Stimulated activated CD4-positive, alpha-beta T cell treated with anti-CD3 and anti-CD28 coated beads, Interleukin-2, amount 100 ng/mL, for 4 hours (primary cell): ENCODE measurements around the gene SVOPL.

Experiments used
- DNase-seq: peaks from one replicate; pipeline ENCODE4 v3.0.0-alpha.2; 2020; ENCODE audit warnings: low read depth

The SVOPL gene

GRCh38 chr7:138607216-138608126 is 93.7 kb downstream of the SVOPL start:
- no peak for DNase-seq

GRCh38 chr7:138606236-138606635 is 94.9 kb downstream of the SVOPL start:
- no peak for DNase-seq

GRCh38 chr7:138603549-138604318 is 97.4 kb downstream of the SVOPL start:
- DNase-seq: no peak

- DNase-seq: no peak
These were observed 98.7 kb downstream of the SVOPL start for GRCh38 chr7:138602451-138602850.

- no peak for DNase-seq
These were observed 105.7 kb downstream of the SVOPL start for GRCh38 chr7:138595454-138595853.

- no peak for DNase-seq
These were observed 111.0 kb downstream of the SVOPL start for GRCh38 chr7:138590154-138590553.

GRCh38 chr7:138588986-138589385 is 112.2 kb downstream of the SVOPL start:
- DNase-seq: no peak

GRCh38 chr7:138587485-138587884 is 113.7 kb downstream of the SVOPL start:
- no peak for DNase-seq

GRCh38 chr7:138585283-138585993 is 115.7 kb downstream of the SVOPL start:
- DNase-seq: no peak

- no peak for DNase-seq
These were observed 116.5 kb downstream of the SVOPL start for GRCh38 chr7:138584696-138585095.

- no peak for DNase-seq
These were observed 116.9 kb downstream of the SVOPL start for GRCh38 chr7:138584283-138584682.

- no peak for DNase-seq
These were observed 120.1 kb downstream of the SVOPL start for GRCh38 chr7:138581065-138581464.

GRCh38 chr7:138579671-138580070 is 121.5 kb downstream of the SVOPL start:
- DNase-seq: no peak

- DNase-seq: no peak
These were observed 122.0 kb downstream of the SVOPL start for GRCh38 chr7:138579136-138579535.

GRCh38 chr7:138575897-138576428 is 125.2 kb downstream of the SVOPL start:
- DNase-seq: no peak

- no peak for DNase-seq
These were observed 127.4 kb downstream of the SVOPL start for GRCh38 chr7:138573741-138574140.

GRCh38 chr7:138570715-138571114 is 130.4 kb downstream of the SVOPL start:
- no peak for DNase-seq

GRCh38 chr7:138569418-138569817 is 131.7 kb downstream of the SVOPL start:
- DNase-seq: no peak

- no peak for DNase-seq
These were observed 132.5 kb downstream of the SVOPL start for GRCh38 chr7:138568655-138569054.

- DNase-seq: no peak
These were observed 135.6 kb downstream of the SVOPL start for GRCh38 chr7:138565451-138566114.

GRCh38 chr7:138565071-138565450 is 136.1 kb downstream of the SVOPL start:
- no peak for DNase-seq

- no peak for DNase-seq
These were observed 136.8 kb downstream of the SVOPL start for GRCh38 chr7:138564365-138564764.
